ENCODE results near the gene TEP1.
A peak's percentile ranks its signal among the peaks of the same experiment; 100 is the strongest.

- TF ChIP-seq CTCF (IDR thresholded peaks at IDR 0.05) (no peak), POLR2A (IDR thresholded peaks at IDR 0.05) (peak; percentile 90 to 94)
These were observed 48.2 kb upstream of the TEP1 start, which contains the start of gene PIP4P1 for GRCh38 chr14:20461225-20462141.
